HUES64 (cell line): ENCODE measurements around the gene LAMP1.
"Not testable (repeated sequence)": the region's sequence is repeated elsewhere in the genome, so short reads cannot be mapped to it uniquely, and the experiment has no call there.

Experiments used
- H3K27ac ChIP-seq: 2 replicates; pipeline ENCODE4 v1.7.0; 2013; ENCODE audit warnings: low read depth, low read length, inconsistent platforms
- H3K27me3 ChIP-seq: 2 replicates; pipeline ENCODE4 v1.6.1; 2013; ENCODE audit warnings: mild to moderate bottlenecking, low read length; ENCODE audit not compliant: insufficient read depth
- H3K36me3 ChIP-seq: 2 replicates; pipeline ENCODE4 v1.6.1; 2013; ENCODE audit warnings: mild to moderate bottlenecking, low read length; ENCODE audit not compliant: insufficient read depth
- H3K4me1 ChIP-seq: 2 replicates; pipeline ENCODE4 v1.6.1; 2013; ENCODE audit warnings: mild to moderate bottlenecking, low read length, moderate library complexity; ENCODE audit not compliant: insufficient read depth
- H3K4me3 ChIP-seq: 2 replicates; pipeline ENCODE4 v1.5.1; 2013; ENCODE audit warnings: mild to moderate bottlenecking, low read length, moderate library complexity
- H3K9ac ChIP-seq: 2 replicates; pipeline ENCODE4 v1.6.1; 2013; ENCODE audit warnings: mild to moderate bottlenecking, low read depth, low read length
- H3K9me3 ChIP-seq: 2 replicates; pipeline ENCODE4 v1.6.1; 2013; ENCODE audit warnings: low read depth, low read length; ENCODE audit not compliant: insufficient read depth
- WGBS: fragments of 150-250, 120-280 bp; methylation state at CpG from one replicate; pipeline ENCODE4 v1.1.7; 2013; ENCODE audit warnings: missing lambda C conversion rate; 5-methylcytosine and 5-hydroxymethylcytosine counted together

LAMP1 gene

GRCh38 chr13:113328851-113329250, 31.8 kb downstream of the LAMP1 start:
- Histone ChIP-seq H3K36me3 (peaks cover 18% of the 10 kb centered on the region), H3K27me3 (no peaks in the 10 kb centered on the region), H3K9me3 (no peaks in the 10 kb centered on the region), H3K4me1 (no peaks in the 10 kb centered on the region), H3K27ac (no peak overlapping the region), H3K4me3 (no peak overlapping the region), H3K9ac (no peak overlapping the region)
- 96% methylated on average over 12 of the region's 12 CpGs for WGBS

DNA sequence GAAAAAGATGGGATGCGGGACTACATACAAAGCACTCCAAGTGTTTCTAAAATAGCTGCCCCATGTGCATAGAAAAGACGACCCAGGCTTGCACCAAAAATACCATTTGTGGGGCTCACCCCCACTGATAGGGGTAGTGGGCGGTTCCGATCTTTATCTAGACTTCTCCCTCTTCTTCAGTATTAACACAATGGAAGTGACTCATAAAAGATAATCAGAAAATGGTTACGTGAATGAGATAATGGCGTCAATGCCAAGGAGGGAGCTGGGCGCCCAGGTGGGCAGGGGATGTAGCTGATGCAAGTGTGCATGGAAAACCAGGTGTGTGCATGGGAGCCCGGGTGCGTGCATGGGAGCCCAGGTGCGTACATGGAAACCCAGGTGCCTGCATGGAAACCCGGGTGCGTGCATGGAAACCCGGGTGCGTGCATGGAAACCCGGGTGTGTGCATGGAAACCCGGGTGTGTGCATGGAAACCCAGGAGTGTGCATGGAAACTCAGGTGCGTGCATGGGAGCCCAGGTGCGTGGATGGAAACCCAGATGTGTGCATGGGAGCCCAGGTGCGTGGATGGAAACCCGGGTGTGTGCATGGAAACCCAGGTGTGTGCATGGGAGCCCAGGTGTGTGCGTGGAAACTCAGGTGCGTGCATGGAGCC, 32.7 kb downstream of the LAMP1 start:
- Histone ChIP-seq H3K4me3 (no peak overlapping the region), H3K4me1 (no peaks in the 10 kb centered on the region), H3K27ac (no peak overlapping the region), H3K9ac (no peak overlapping the region), H3K9me3 (no peaks in the 10 kb centered on the region), H3K36me3 (peaks cover 10% of the 10 kb centered on the region; the same call in 1 of the 2 replicates), H3K27me3 (no peaks in the 10 kb centered on the region)
- WGBS = 93% methylated on average over 18 of the region's 22 CpGs

GRCh38 chr13:113332615-113333014, 35.6 kb downstream of the LAMP1 start:
- H3K9me3 ChIP-seq = no peaks in the 10 kb centered on the region
- no peak overlapping the region for H3K4me3 ChIP-seq
- no peaks in the 10 kb centered on the region for H3K4me1 ChIP-seq
- H3K9ac ChIP-seq = no peak overlapping the region
- no peaks in the 10 kb centered on the region for H3K27me3 ChIP-seq
- no peaks in the 10 kb centered on the region for H3K36me3 ChIP-seq
- H3K27ac ChIP-seq = no peak overlapping the region
- 96% methylated on average over 12 of the region's 12 CpGs for WGBS

DNA sequence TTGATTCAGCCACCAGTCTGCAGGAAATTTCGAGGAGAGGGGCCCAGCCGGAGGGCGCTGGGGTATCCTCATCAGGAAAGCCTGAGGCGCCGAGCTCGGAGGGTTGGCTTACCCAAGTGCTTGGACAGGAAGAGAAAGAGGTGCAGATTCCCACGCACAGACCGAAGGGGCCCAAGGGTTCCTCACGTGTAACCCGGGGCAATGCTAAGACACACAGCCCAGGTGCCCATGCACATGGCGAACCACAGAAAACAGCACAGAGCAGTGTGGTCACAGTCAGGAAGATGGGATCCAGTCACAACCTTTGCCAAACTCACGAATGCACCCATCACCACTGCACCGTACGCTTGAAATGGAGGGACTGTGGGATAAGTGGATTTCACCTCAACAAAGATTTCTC, 36.0 kb downstream of the LAMP1 start:
- WGBS = 94% methylated on average over 14 of the region's 14 CpGs
- Histone ChIP-seq H3K4me3 (no peak overlapping the region), H3K4me1 (no peaks in the 10 kb centered on the region), H3K27me3 (no peaks in the 10 kb centered on the region), H3K9ac (no peak overlapping the region), H3K36me3 (no peaks in the 10 kb centered on the region), H3K27ac (no peak overlapping the region), H3K9me3 (no peaks in the 10 kb centered on the region)

GRCh38 chr13:113337556-113337955, 40.5 kb downstream of the LAMP1 start:
- Histone ChIP-seq H3K27ac (no peak overlapping the region), H3K4me1 (no peaks in the 10 kb centered on the region)
- 75% methylated on average over 17 of the region's 17 CpGs for WGBS

GRCh38 chr13:113337976-113338375, 40.9 kb downstream of the LAMP1 start:
- WGBS = 95% methylated on average over 20 of the region's 20 CpGs
- no peak overlapping the region for H3K4me3 ChIP-seq
- H3K27ac ChIP-seq = no peak overlapping the region
- H3K9ac ChIP-seq = no peak overlapping the region
- no peaks in the 10 kb centered on the region for H3K9me3 ChIP-seq
- H3K36me3 ChIP-seq = peaks cover 9% of the 10 kb centered on the region; the same call in 1 of the 2 replicates
- no peaks in the 10 kb centered on the region for H3K4me1 ChIP-seq
- no peaks in the 10 kb centered on the region for H3K27me3 ChIP-seq

More at GRCh38 chr13:113337556-113337955, 40.5 kb downstream of the LAMP1 start:
- no peaks in the 10 kb centered on the region for H3K9me3 ChIP-seq
- no peak overlapping the region for H3K4me3 ChIP-seq
- H3K36me3 ChIP-seq = peaks cover 5% of the 10 kb centered on the region; the same call in 1 of the 2 replicates
- no peaks in the 10 kb centered on the region for H3K27me3 ChIP-seq
- no peak overlapping the region; the same call in 1 of the 2 replicates for H3K9ac ChIP-seq

DNA sequence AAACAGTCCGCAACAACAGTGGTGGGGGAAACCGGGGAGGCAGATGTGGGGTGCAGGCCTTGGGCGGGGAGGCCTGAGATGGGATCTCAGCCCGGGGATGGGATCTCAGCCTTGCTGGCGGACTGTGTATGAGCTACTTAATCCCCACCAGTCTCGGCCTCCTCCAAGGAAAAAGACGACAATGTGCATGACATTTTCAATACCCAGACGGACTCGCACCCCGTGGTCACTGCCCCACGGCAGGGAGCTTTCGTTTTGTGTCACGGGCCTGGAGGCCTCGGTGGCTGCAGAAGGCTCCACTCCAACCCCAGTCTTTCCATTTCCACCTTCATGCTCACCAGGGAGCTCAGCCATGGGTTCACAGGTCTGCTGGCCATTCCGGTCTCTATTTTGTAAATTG, 41.4 kb downstream of the LAMP1 start:
- 96% methylated on average over 15 of the region's 15 CpGs for WGBS
- peaks cover 14% of the 10 kb centered on the region for H3K36me3 ChIP-seq

DNA sequence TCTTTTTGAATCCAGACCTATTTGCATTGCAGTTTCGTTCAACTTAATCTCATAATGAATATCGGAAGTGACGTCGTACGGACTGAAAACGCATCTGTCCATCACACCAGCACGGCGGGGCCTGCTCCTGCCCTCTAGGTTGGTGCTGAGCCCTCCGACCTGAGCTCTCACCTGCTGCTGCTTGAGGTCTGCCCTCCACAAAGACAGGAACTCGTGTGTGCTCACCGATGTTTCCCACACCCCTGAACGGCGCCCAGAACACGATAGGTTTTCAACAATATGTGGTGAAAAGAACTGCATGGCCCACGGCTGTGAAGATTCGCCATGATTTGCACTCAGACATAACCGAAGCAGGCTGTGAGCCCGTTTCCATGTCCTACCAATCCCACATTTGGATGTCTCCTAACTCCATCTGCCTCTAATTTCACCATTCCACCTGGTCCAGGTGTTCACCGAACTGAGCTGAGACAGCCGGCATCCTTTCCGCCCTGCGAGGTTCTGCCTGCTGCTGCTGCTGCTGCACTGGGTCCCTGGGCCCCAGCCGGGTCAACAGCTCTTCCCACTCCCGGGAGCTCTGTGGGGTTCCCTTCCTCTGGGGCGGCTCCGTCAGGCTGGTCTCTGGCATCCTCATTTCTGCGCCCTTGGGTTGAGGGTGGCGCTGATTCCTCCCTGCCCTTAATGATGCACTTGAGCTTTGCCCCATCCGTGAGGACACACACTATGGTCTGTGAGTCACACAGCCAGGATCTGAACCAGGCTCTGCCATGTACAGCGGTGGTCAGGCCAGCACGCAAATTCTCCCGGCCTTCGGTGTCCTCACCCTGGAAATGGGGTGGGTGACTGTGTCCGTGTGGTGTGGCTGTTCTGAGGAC, 46.0 kb downstream of the LAMP1 start:
- Histone ChIP-seq H3K4me3 (no peak overlapping the region), H3K4me1 (no peaks in the 10 kb centered on the region), H3K36me3 (peaks cover 40% of the 10 kb centered on the region), H3K27ac (no peak overlapping the region), H3K27me3 (no peaks in the 10 kb centered on the region), H3K9me3 (0 out of 2 replicates have a peak, but pooled peaks cover 4% of the 10 kb centered on the region), H3K9ac (no peak overlapping the region)
- WGBS = 93% methylated on average over 34 of the region's 34 CpGs

More for the DNA sequence above, 41.4 kb downstream of the LAMP1 start:
- Histone ChIP-seq H3K27ac (no peak overlapping the region), H3K9ac (no peak overlapping the region), H3K27me3 (no peaks in the 10 kb centered on the region), H3K4me1 (no peaks in the 10 kb centered on the region), H3K9me3 (no peaks in the 10 kb centered on the region), H3K4me3 (no peak overlapping the region)

GRCh38 chr13:113343692-113343968, 46.6 kb downstream of the LAMP1 start:
- H3K36me3 ChIP-seq = peaks cover 45% of the 10 kb centered on the region
- 92% methylated on average over 7 of the region's 7 CpGs for WGBS
- no peaks in the 10 kb centered on the region for H3K4me1 ChIP-seq
- H3K4me3 ChIP-seq = no peak overlapping the region
- H3K9me3 ChIP-seq = 0 out of 2 replicates have a peak, but pooled peaks cover 4% of the 10 kb centered on the region
- H3K27ac ChIP-seq = no peak overlapping the region
- no peaks in the 10 kb centered on the region for H3K27me3 ChIP-seq
- no peak overlapping the region for H3K9ac ChIP-seq

GRCh38 chr13:113345486-113345885, 48.4 kb downstream of the LAMP1 start:
- Histone ChIP-seq H3K27ac (no peak overlapping the region), H3K36me3 (peaks cover 63% of the 10 kb centered on the region), H3K27me3 (no peaks in the 10 kb centered on the region), H3K9ac (no peak overlapping the region), H3K4me1 (no peaks in the 10 kb centered on the region), H3K9me3 (0 out of 2 replicates have a peak, but pooled peaks cover 4% of the 10 kb centered on the region), H3K4me3 (no peak overlapping the region)
- WGBS = 96% methylated on average over 17 of the region's 17 CpGs

- H3K27me3 ChIP-seq, H3K4me1 ChIP-seq, H3K9me3 ChIP-seq, H3K4me3 ChIP-seq, H3K9ac ChIP-seq, H3K27ac ChIP-seq: not testable (repeated sequence)
- 96% methylated on average over 19 of the region's 19 CpGs for WGBS
- peaks cover 67% of the 10 kb centered on the region for H3K36me3 ChIP-seq
Measured at GRCh38 chr13:113347736-113348225, 50.7 kb downstream of the LAMP1 start.
